Upper lobe of left lung (tissue), 6 donors: ENCODE measurements around the gene KATNB1. TPM values are rescaled to one million over a fixed set of nuclear protein-coding genes. Genes with fewer than 3 reads are reported as not detected.
"Not testable (repeated sequence)": the region's sequence is repeated elsewhere in the genome, so short reads cannot be mapped to it uniquely, and the experiment has no call there.

Experiments used
- ATAC-seq, 2 donors: fragments of 200-7000 bp; cut with Tn5 transposase; one replicate each; pipeline ENCODE4 v1.9.1; 2022; ENCODE audit warnings: mild to moderate bottlenecking in 2 of 2, moderate library complexity in 2 of 2; ENCODE audit not compliant: low FRiP score in 2 of 2
- DNase-seq, 2 donors: peaks; one replicate each; pipeline ENCODE4 v3.0.0-alpha.2; 2019 to 2020
- H3K27ac ChIP-seq, 4 donors: fragments of 200-600 bp; sonication (generic); one replicate each; pipeline ENCODE4 v1.5.1; 2016 to 2019
- H3K27me3 ChIP-seq, 4 donors: fragments of 200-600 bp; sonication (generic); one replicate each; pipeline ENCODE4 v1.5.1; 2017 to 2019
- H3K36me3 ChIP-seq, 4 donors: fragments of 200-600 bp; sonication (generic); one replicate each; pipeline ENCODE4 v1.5.1; 2016 to 2019
- H3K4me1 ChIP-seq, 4 donors: fragments of 200-600 bp; sonication (generic); one replicate each; pipeline ENCODE4 v1.5.1; 2018 to 2019
- H3K4me3 ChIP-seq, 4 donors: fragments of 200-600 bp; sonication (generic); one replicate each; pipeline ENCODE4 v1.5.1; 2017 to 2019; ENCODE audit warnings: mild to moderate bottlenecking in 2 of 4, moderate library complexity in 1 of 4
- H3K9me3 ChIP-seq, 4 donors: fragments of 200-600 bp; sonication (generic); one replicate each; pipeline ENCODE4 v1.5.1; 2018 to 2019
- CTCF ChIP-seq, 6 experiments: fragments of 450-650 bp in 4 of 6; fragments of 200-600 bp in 2 of 6; sonication (generic) in 2 of 6; IDR thresholded peaks; one replicate each; pipeline ENCODE4 v1.5.1; 2016 to 2019; ENCODE audit warnings: antibody characterized with exemption in 6 of 6
- EP300 ChIP-seq, 4 donors: sonication (generic); formaldehyde crosslinking; IDR thresholded peaks; one replicate each; pipeline ENCODE4 v1.5.1; 2017; ENCODE audit warnings: antibody characterized with exemption in 4 of 4, control low read depth in 2 of 4
- POLR2A ChIP-seq, 4 donors: fragments of 450-650 bp; IDR thresholded peaks; one replicate each; pipeline ENCODE4 v1.5.1; 2016 to 2017; ENCODE audit warnings: antibody characterized with exemption in 4 of 4, mild to moderate bottlenecking in 2 of 4
- POLR2AphosphoS5 ChIP-seq, 2 donors: sonication (generic); formaldehyde crosslinking; IDR thresholded peaks; one replicate each; pipeline ENCODE4 v1.5.1; 2017; ENCODE audit warnings: antibody characterized with exemption in 2 of 2
- WGBS, 2 donors: methylation state at CpG; one replicate each; pipeline ENCODE4 v1.1.5; 2017 to 2018; 5-methylcytosine and 5-hydroxymethylcytosine counted together
- total RNA-seq, 6 donors: library from RNA; depleted of rRNA in 4 of 6; stranded (reverse); fragments of >200 nt in 4 of 6; gene quantifications; one replicate each; pipeline versions ENCODE4 v1.1.0 to v1.2.1, GENCODE V29; 2016 to 2021
- donor health status: DM: no; HTN: no; CAD: no; lungs with moderate emphysema.
- donor health status: DM: no; HTN: yes; CAD: no; lungs with severe emphysema.

Gene KATNB1
- total RNA-seq, 6 donors from 2014 or later: 19.6 to 26.6 (median 21.5) TPM

DNA sequence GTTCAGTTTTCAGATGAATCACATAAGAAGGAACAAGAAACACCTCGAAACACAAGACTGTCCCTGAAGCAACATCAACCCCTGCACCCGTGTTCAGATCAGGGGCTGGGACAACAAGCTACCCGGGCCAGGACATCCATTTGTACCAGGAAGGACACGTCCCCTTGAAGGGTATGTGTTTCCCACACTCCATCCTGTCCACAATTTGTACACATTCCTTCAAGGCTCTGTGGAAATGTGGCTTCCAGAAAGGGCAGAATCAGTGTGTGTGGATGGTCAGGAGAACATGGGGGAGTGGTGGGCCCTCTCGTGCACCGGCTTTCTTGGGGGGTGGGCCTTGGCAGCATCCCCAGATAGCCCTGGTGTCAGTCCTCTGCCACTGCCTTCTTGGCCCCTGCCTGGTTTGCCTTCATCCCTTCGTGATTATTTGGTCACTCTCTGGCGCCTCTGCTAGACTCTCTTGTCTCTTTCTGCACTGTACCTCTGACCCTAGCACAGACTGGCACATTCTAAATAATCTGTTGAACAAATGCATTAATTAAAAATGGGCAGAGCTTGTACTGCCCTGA, 56.4 kb downstream of the KATNB1 start:
- H3K27ac ChIP-seq: peak overlapping the region in 2 of 4 donors; percentile 31 to 38
- TF ChIP-seq EP300 (IDR thresholded peaks at IDR 0.05): no peak
- TF ChIP-seq POLR2A (IDR thresholded peaks at IDR 0.05): no peak
- TF ChIP-seq POLR2AphosphoS5 (IDR thresholded peaks at IDR 0.05): peak in 1 of 2 donors; percentile 21
- TF ChIP-seq CTCF (IDR thresholded peaks at IDR 0.05): no peak
- ATAC-seq (no peak), DNase-seq (no peak)
- peaks cover 19 to 27% (median 27%) of the 10 kb centered on the region in 4 donors for H3K4me1 ChIP-seq
- H3K4me3 ChIP-seq: no peak overlapping the region
- H3K36me3 ChIP-seq: peaks cover 0 to 85% (median 14%) of the 10 kb centered on the region in 4 donors
- no peaks in the 10 kb centered on the region for H3K9me3 ChIP-seq
- H3K27me3 ChIP-seq: no peaks in the 10 kb centered on the region
- WGBS, 2 donors: 61 to 75% methylated on average over 7 to 8 of the region's 8 CpGs

DNA sequence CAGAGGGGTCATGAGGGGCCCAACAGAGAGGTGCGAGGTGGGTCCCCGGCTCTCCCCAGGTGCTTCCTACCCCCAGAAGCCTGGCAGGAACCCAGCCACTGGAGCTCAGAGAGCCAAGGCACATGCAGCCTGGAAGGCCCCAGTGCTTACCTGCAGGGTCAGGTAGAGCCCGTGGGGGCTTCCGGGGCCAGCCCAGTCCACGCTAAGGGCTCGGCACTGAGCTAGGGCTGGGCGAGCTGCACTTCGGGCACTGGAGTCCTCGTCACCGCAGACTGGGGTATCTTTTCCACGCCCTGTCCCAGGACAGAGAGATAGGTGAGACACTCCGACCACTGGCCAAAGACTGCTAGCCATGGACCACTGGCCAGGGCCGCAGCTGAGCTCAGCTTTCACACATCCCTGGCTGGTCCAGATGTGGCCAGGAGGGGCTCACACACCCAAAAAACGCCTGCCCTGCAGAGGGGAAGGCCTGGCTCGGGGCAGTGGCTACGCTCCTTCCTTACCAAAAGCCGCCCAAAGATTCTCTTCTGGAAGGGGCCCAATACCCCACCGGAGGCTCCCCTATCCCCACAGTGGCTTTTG, 59.4 kb downstream of the KATNB1 start:
- H3K4me1 ChIP-seq: peaks cover 23 to 35% (median 27%) of the 10 kb centered on the region in 4 donors
- no peak for ATAC-seq
- no peak for DNase-seq
- WGBS, 2 donors: 88 to 100% methylated on average over 4 to 18 of the region's 18 CpGs
- peaks cover 0 to 70% (median 14%) of the 10 kb centered on the region in 4 donors for H3K36me3 ChIP-seq
- H3K4me3 ChIP-seq: no peak overlapping the region
- no peaks in the 10 kb centered on the region for H3K9me3 ChIP-seq
- peak overlapping the region in 1 of 4 donors; percentile 31 for H3K27ac ChIP-seq
- H3K27me3 ChIP-seq: no peaks in the 10 kb centered on the region
- TF ChIP-seq POLR2AphosphoS5 (IDR thresholded peaks at IDR 0.05) (no peak), EP300 (IDR thresholded peaks at IDR 0.05) (no peak), CTCF (IDR thresholded peaks at IDR 0.05) (no peak), POLR2A (IDR thresholded peaks at IDR 0.05) (no peak)

- peaks cover 0 to 65% (median 12%) of the 10 kb centered on the region in 4 donors for H3K36me3 ChIP-seq
- ATAC-seq (peak in 1 of 2 donors; percentile 11), DNase-seq (peak in 1 of 2 donors; percentile 73)
- H3K27ac ChIP-seq: peak overlapping the region in 1 of 4 donors; percentile 31
- no peaks in the 10 kb centered on the region for H3K27me3 ChIP-seq
- no peaks in the 10 kb centered on the region for H3K9me3 ChIP-seq
- WGBS, 2 donors: 46 to 48% methylated on average over 8 to 9 of the region's 9 CpGs
- no peak overlapping the region for H3K4me3 ChIP-seq
- peaks cover 28 to 40% (median 32%) of the 10 kb centered on the region in 4 donors for H3K4me1 ChIP-seq
- peak in 5 of 6 experiments; percentile 32 to 68 (median 55) for TF ChIP-seq CTCF (IDR thresholded peaks at IDR 0.05)
- no peak for TF ChIP-seq EP300 (IDR thresholded peaks at IDR 0.05)
Observed at GRCh38 chr16:57795431-57795878, 59.9 kb downstream of the KATNB1 start.

GRCh38 chr16:57796014-57796413, 60.4 kb downstream of the KATNB1 start:
- Histone ChIP-seq H3K27ac (peak overlapping the region; percentile 16 to 93 (median 62)), H3K4me1 (peaks cover 31 to 46% (median 38%) of the 10 kb centered on the region in 4 donors), H3K36me3 (peaks cover 0 to 61% (median 9%) of the 10 kb centered on the region in 4 donors)
- DNase-seq, ATAC-seq, H3K9me3 ChIP-seq, H3K27me3 ChIP-seq, H3K4me3 ChIP-seq: not testable (repeated sequence)
- 77 to 89% methylated on average over 5 of the region's 5 CpGs for WGBS, 2 donors

DNA sequence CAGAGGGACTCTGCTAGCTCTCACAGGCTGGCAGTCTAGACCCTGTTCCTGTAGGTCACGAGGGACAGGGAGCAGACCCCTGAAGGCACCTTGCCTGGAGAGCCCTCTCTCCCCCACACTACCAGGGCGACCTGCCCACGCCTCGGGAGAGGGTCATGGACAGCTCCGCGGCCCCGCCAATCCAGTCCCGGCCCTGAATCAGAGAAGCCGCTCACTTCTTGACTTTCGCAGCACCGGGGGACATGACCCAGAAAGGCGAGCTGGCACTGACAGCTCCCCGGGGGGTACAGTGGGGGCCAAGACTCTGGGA, 61.6 kb downstream of the KATNB1 start:
- Histone ChIP-seq H3K4me1 (peaks cover 34 to 54% (median 44%) of the 10 kb centered on the region in 4 donors), H3K27me3 (no peaks in the 10 kb centered on the region), H3K27ac (peak overlapping the region; percentile 89 to 95 (median 93)), H3K9me3 (no peaks in the 10 kb centered on the region), H3K4me3 (peak overlapping the region in 3 of 4 donors; percentile 28 to 80 (median 44)), H3K36me3 (peaks cover 0 to 49% (median 7%) of the 10 kb centered on the region in 4 donors)
- ATAC-seq (no peak), DNase-seq (no peak)
- 85 to 87% methylated on average over 3 to 13 of the region's 13 CpGs for WGBS, 2 donors
- TF ChIP-seq EP300 (IDR thresholded peaks at IDR 0.05) (no peak), POLR2AphosphoS5 (IDR thresholded peaks at IDR 0.05) (no peak), CTCF (IDR thresholded peaks at IDR 0.05) (no peak), POLR2A (IDR thresholded peaks at IDR 0.05) (no peak)
